Mesendoderm (in vitro differentiated cells): Measurements from ENCODE around the gene EBF3.

ENCODE experiments used
- DNase-seq: peaks from one replicate; pipeline ENCODE4 v3.0.0; 2013
- H2AK5ac ChIP-seq: 2 replicates; pipeline ENCODE4 v1.6.1; 2013; ENCODE audit warnings: low read length, inconsistent platforms
- H2BK120ac ChIP-seq: 2 replicates; pipeline ENCODE4 v1.6.1; 2013; ENCODE audit warnings: low read depth, mild to moderate bottlenecking, low read length, moderate library complexity, mixed read lengths
- H2BK15ac ChIP-seq: replicated peaks from 2 replicates; pipeline ENCODE4 v1.6.1; 2013; ENCODE audit warnings: low read depth, mild to moderate bottlenecking, moderate library complexity
- H2BK5ac ChIP-seq: 2 replicates; pipeline ENCODE4 v1.6.1; 2013; ENCODE audit warnings: low read length, inconsistent platforms
- H3K18ac ChIP-seq: 2 replicates; pipeline ENCODE4 v1.6.1; 2013; ENCODE audit warnings: mild to moderate bottlenecking, low read length, mixed read lengths
- H3K23ac ChIP-seq: one replicate; pipeline ENCODE4 v1.6.1; 2013; ENCODE audit warnings: low read length
- H3K27ac ChIP-seq: 2 replicates; pipeline ENCODE4 v1.5.1; 2013; ENCODE audit warnings: low read depth, mild to moderate bottlenecking, inconsistent platforms, low read length, moderate library complexity
- H3K27me3 ChIP-seq: 2 replicates; pipeline ENCODE4 v1.6.1; 2013; ENCODE audit warnings: low read length, control low read depth, mild to moderate bottlenecking, inconsistent platforms; ENCODE audit not compliant: insufficient read depth, poor library complexity
- H3K36me3 ChIP-seq: 2 replicates; pipeline ENCODE4 v1.6.1; 2013; ENCODE audit warnings: low read length, inconsistent platforms; ENCODE audit not compliant: control insufficient read depth, insufficient read depth
- H3K4ac ChIP-seq: one replicate; pipeline ENCODE4 v1.6.1; 2013; ENCODE audit warnings: low read depth, mild to moderate bottlenecking, low read length, moderate library complexity
- H3K4me1 ChIP-seq: 2 replicates; pipeline ENCODE4 v1.6.1; 2013; ENCODE audit warnings: low read depth, low read length, inconsistent platforms; ENCODE audit not compliant: control insufficient read depth
- H3K4me2 ChIP-seq: 2 replicates; pipeline ENCODE4 v1.6.1; 2013; ENCODE audit warnings: low read length
- H3K4me3 ChIP-seq: 2 replicates; pipeline ENCODE4 v1.5.1; 2013; ENCODE audit warnings: mild to moderate bottlenecking, low read length
- H3K56ac ChIP-seq: one replicate; pipeline ENCODE4 v1.6.1; 2013; ENCODE audit warnings: low read length
- H3K79me1 ChIP-seq: 2 replicates; pipeline ENCODE4 v1.6.1; 2013; ENCODE audit warnings: low read length, inconsistent platforms
- H3K79me2 ChIP-seq: 2 replicates; pipeline ENCODE4 v1.6.1; 2013; ENCODE audit warnings: mild to moderate bottlenecking, low read length; ENCODE audit not compliant: control insufficient read depth, insufficient read depth
- H3K9ac ChIP-seq: 2 replicates; pipeline ENCODE4 v1.6.1; 2013; ENCODE audit warnings: low read length, inconsistent platforms
- H4K5ac ChIP-seq: one replicate; pipeline ENCODE4 v1.6.1; 2013; ENCODE audit warnings: low read length
- H4K8ac ChIP-seq: one replicate; pipeline ENCODE4 v1.6.1; 2013; ENCODE audit warnings: low read depth, mild to moderate bottlenecking, control low read depth, low read length, moderate library complexity
- WGBS: extraction: QIAGEN DNeasy Blood & Tissue Kit; methylation state at CpG from one replicate; pipeline ENCODE4 v1.1.7; 2013; ENCODE audit warnings: low lambda C conversion rate, missing lambda C conversion rate; ENCODE audit not compliant: insufficient coverage; ENCODE audit errors: extremely low coverage; 5-methylcytosine and 5-hydroxymethylcytosine counted together

The EBF3 gene

DNA sequence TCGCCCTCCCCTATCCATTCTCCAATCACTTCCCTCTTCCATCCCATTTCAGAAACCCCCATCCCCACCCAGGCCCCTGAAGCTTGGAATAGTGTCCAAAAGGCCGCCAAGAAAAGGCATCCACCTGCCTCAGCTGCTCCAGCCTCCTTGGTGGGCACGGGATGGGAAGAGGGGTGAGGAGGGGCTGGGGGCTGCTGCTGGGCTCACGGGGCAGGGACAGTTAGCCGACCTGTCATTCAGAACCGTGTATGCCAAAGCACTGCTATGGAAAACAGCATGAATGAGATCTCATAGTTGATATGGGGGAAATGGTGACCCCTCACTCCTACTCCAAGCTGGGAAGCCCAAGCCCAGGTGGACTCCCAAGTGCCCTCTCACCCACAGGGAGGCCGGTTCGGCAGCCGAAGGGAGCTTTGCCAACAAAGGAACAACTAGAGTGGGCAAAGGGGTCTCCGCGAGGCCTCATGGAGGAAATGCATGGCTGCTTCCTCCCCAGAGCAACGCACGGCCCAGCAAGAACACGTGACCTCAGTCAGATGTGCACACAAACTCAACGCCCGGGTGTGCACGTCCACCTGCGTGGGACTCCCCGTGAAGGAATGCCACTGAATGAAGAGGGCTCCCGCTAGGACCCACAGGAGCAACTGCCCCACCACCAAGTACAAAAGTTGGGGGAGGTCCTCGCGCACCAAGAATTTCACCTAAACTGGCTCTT lies 52.5 kb downstream of the EBF3 start:
- no peak overlapping the region for H4K5ac ChIP-seq
- DNase-seq: no peak

GRCh38 chr10:129910861-129911260 lies 53.2 kb downstream of the EBF3 start:
- Histone ChIP-seq H3K79me1 (no peaks in the 10 kb centered on the region), H3K9ac (no peak overlapping the region), H3K27me3 (no peaks in the 10 kb centered on the region), H3K27ac (no peak overlapping the region), H3K56ac (no peak overlapping the region), H3K4me2 (no peak overlapping the region), H2BK5ac (no peak overlapping the region), H2AK5ac (no peak overlapping the region), H3K4me3 (no peak overlapping the region), H3K4me1 (peaks cover 2% of the 10 kb centered on the region), H3K36me3 (no peaks in the 10 kb centered on the region), H3K18ac (no peak overlapping the region), H2BK15ac (no peak overlapping the region), H3K79me2 (no peaks in the 10 kb centered on the region), H4K5ac (no peak overlapping the region), H3K23ac (no peak overlapping the region), H4K8ac (no peak overlapping the region), H2BK120ac (no peak overlapping the region), H3K4ac (no peak overlapping the region)
- no peak for DNase-seq
- WGBS: no CpG with 5 or more reads among the region's 10 CpGs

More for the DNA sequence above, 52.5 kb downstream of the EBF3 start:
- H3K79me1 ChIP-seq: no peaks in the 10 kb centered on the region
- no peak overlapping the region for H4K8ac ChIP-seq
- no peak overlapping the region for H3K18ac ChIP-seq
- no peak overlapping the region for H2BK5ac ChIP-seq
- H2BK15ac ChIP-seq: no peak overlapping the region
- no peak overlapping the region for H2AK5ac ChIP-seq
- WGBS: no CpG with 5 or more reads among the region's 22 CpGs
- H3K27me3 ChIP-seq: no peaks in the 10 kb centered on the region
- no peaks in the 10 kb centered on the region for H3K36me3 ChIP-seq
- H3K23ac ChIP-seq: no peak overlapping the region
- no peaks in the 10 kb centered on the region for H3K79me2 ChIP-seq
- no peak overlapping the region for H2BK120ac ChIP-seq
- H3K4ac ChIP-seq: no peak overlapping the region
- H3K27ac ChIP-seq: no peak overlapping the region
- H3K4me1 ChIP-seq: peaks cover 2% of the 10 kb centered on the region
- H3K4me3 ChIP-seq: no peak overlapping the region
- H3K4me2 ChIP-seq: no peak overlapping the region
- H3K56ac ChIP-seq: no peak overlapping the region
- H3K9ac ChIP-seq: no peak overlapping the region

- H2BK5ac ChIP-seq: no peak overlapping the region
Measured at GRCh38 chr10:129909531-129910256, 54.4 kb downstream of the EBF3 start.

DNA sequence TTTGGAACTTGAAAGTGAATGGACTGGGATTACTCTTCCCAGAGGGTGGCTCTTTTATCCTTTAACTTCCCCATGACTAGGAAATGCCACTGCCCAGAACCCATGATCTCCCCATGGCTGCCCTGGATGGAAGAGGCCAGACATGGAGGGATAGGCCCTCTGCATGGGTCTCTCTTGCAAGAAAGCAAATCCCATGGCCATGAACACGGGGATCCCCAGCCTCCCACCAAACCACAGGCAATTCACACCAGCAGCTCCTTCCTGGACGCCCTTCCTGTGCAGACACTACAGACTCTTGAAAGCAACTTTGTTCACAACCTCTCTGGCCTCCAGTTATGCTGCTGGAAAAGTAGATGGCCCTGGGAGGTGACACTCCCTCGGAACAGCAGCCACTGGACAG lies 55.0 kb downstream of the EBF3 start:
- DNase-seq: no peak
- H3K36me3 ChIP-seq: no peaks in the 10 kb centered on the region
- no peak overlapping the region for H2BK15ac ChIP-seq
- no peak overlapping the region for H2BK120ac ChIP-seq
- no peak overlapping the region for H4K8ac ChIP-seq
- H3K27ac ChIP-seq: no peak overlapping the region
- WGBS: no CpG with 5 or more reads among the region's 3 CpGs
- H2AK5ac ChIP-seq: no peak overlapping the region
- no peak overlapping the region for H3K56ac ChIP-seq
- no peak overlapping the region for H3K23ac ChIP-seq
- no peaks in the 10 kb centered on the region for H3K79me2 ChIP-seq
- no peak overlapping the region for H2BK5ac ChIP-seq
- H3K18ac ChIP-seq: no peak overlapping the region
- no peak overlapping the region for H3K4me2 ChIP-seq
- H3K4ac ChIP-seq: no peak overlapping the region
- peaks cover 2% of the 10 kb centered on the region for H3K4me1 ChIP-seq
- H3K27me3 ChIP-seq: no peaks in the 10 kb centered on the region
- H4K5ac ChIP-seq: no peak overlapping the region
- H3K9ac ChIP-seq: no peak overlapping the region
- no peaks in the 10 kb centered on the region for H3K79me1 ChIP-seq
- H3K4me3 ChIP-seq: no peak overlapping the region

More at GRCh38 chr10:129909531-129910256, 54.4 kb downstream of the EBF3 start:
- no peaks in the 10 kb centered on the region for H3K79me1 ChIP-seq
- H3K23ac ChIP-seq: no peak overlapping the region
- no peak overlapping the region for H3K27ac ChIP-seq
- H2BK15ac ChIP-seq: no peak overlapping the region
- H2BK120ac ChIP-seq: no peak overlapping the region
- no peak overlapping the region for H4K5ac ChIP-seq
- H3K9ac ChIP-seq: no peak overlapping the region
- H4K8ac ChIP-seq: no peak overlapping the region
- WGBS: no CpG with 5 or more reads among the region's 28 CpGs
- no peak overlapping the region for H3K56ac ChIP-seq
- H3K4me1 ChIP-seq: peaks cover 2% of the 10 kb centered on the region
- H3K36me3 ChIP-seq: no peaks in the 10 kb centered on the region
- no peak overlapping the region for H3K4ac ChIP-seq
- no peak for DNase-seq
- no peak overlapping the region for H3K4me3 ChIP-seq
- no peaks in the 10 kb centered on the region for H3K79me2 ChIP-seq
- H3K4me2 ChIP-seq: no peak overlapping the region
- no peaks in the 10 kb centered on the region for H3K27me3 ChIP-seq
- H2AK5ac ChIP-seq: no peak overlapping the region
- no peak overlapping the region for H3K18ac ChIP-seq

DNA sequence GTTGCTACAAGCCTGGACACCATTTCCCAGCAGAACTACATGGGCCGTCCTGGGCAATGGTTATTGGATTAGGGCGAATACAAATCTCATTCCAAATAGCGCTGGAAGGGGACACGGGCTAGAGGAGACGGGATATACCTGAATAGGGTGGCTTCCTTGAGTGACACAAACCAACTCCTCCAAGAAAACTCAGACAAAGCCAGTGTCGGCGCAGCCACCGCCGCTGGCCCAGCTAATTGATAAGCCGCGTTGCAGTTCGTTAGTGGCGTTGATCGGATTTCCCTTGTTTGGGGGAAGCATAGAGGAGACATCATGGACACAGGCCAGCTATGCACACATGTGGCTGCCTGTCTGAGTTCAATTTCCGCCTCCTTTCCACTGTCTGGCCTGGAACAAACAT lies 55.7 kb downstream of the EBF3 start:
- H3K79me1 ChIP-seq: no peaks in the 10 kb centered on the region
- H3K4me3 ChIP-seq: no peak overlapping the region
- no peak overlapping the region for H4K8ac ChIP-seq
- H3K56ac ChIP-seq: no peak overlapping the region
- no peak overlapping the region for H3K4ac ChIP-seq
- no peak overlapping the region for H4K5ac ChIP-seq
- peaks cover 2% of the 10 kb centered on the region for H3K4me1 ChIP-seq
- H3K79me2 ChIP-seq: no peaks in the 10 kb centered on the region
- no peak overlapping the region for H3K18ac ChIP-seq
- H2BK15ac ChIP-seq: no peak overlapping the region
- H2BK120ac ChIP-seq: no peak overlapping the region
- DNase-seq: no peak
- H2AK5ac ChIP-seq: no peak overlapping the region
- H2BK5ac ChIP-seq: no peak overlapping the region
- no peak overlapping the region for H3K23ac ChIP-seq
- H3K27ac ChIP-seq: no peak overlapping the region
- no peaks in the 10 kb centered on the region for H3K36me3 ChIP-seq
- WGBS: no CpG with 5 or more reads among the region's 15 CpGs
- H3K4me2 ChIP-seq: no peak overlapping the region
- H3K27me3 ChIP-seq: no peaks in the 10 kb centered on the region
- H3K9ac ChIP-seq: no peak overlapping the region
